Endothelial cell of umbilical vein (primary cell): ENCODE data around the gene MCM8. TPM values are rescaled to one million over a fixed set of nuclear protein-coding genes. Genes with fewer than 3 reads are reported as not detected.

ENCODE experiments used
- BruUV-seq: library from RNA; stranded (reverse); fragments of 400-500 nt; replicated peaks from 2 replicates; lab custom pipeline; 2021; lab: Mats Ljungman, UMichigan
- CTCF ChIA-PET: fragments of 300-600, 350-600 bp; sonication (Branson Sonifier 250); formaldehyde crosslinking; loops from one replicate; lab custom pipeline; 2021; ENCODE audit warnings: antibody characterized with exemption, inconsistent platforms; lab: Charles Lee
- POLR2A ChIA-PET: fragments of 300-600, 350-600 bp; sonication (Branson Sonifier 250); formaldehyde crosslinking; loops from one replicate; lab custom pipeline; 2021; ENCODE audit warnings: antibody characterized with exemption, inconsistent platforms; lab: Charles Lee
- DNase-seq: peaks from one replicate; pipeline ENCODE4 v3.0.0-alpha.2; 2011; ENCODE audit warnings: low read depth, low spot score
- FAIRE-seq: peaks from 2 replicates; lab custom pipeline; 2011; peaks lifted over from hg19 to GRCh38; lab: Jason Lieb, UNC
- H2AFZ ChIP-seq: 2 replicates; pipeline ENCODE4 v1.6.0; 2012; ENCODE audit warnings: low read depth, low read length, control low read depth, inconsistent platforms
- H3K27ac ChIP-seq: 2 replicates; pipeline ENCODE4 v1.5.1; 2011; ENCODE audit warnings: low read depth, mild to moderate bottlenecking, control low read depth, low read length, moderate library complexity; ENCODE audit not compliant: insufficient read depth
- H3K27me3 ChIP-seq, 2 experiments: 2 replicates each; pipeline versions ENCODE4 v1.6.0 to v1.6.1; 2011; ENCODE audit warnings: low read length in 2 of 2, mixed read lengths in 1 of 2; ENCODE audit not compliant: control insufficient read depth in 2 of 2, insufficient read depth in 2 of 2
- H3K36me3 ChIP-seq, 2 experiments: 2 replicates in 1 of 2; 3 replicates in 1 of 2; pipeline ENCODE4 v1.5.1; 2011; ENCODE audit warnings: low read length in 2 of 2, mild to moderate bottlenecking in 1 of 2, moderate library complexity in 1 of 2; ENCODE audit not compliant: control insufficient read depth in 2 of 2, insufficient read depth in 2 of 2; ENCODE audit errors: extremely low read depth in 1 of 2
- H3K4me1 ChIP-seq: 3 replicates; pipeline ENCODE4 v1.5.1; 2011; ENCODE audit warnings: mild to moderate bottlenecking, low read length; ENCODE audit not compliant: control insufficient read depth, insufficient read depth; ENCODE audit errors: extremely low read depth
- H3K4me2 ChIP-seq: 2 replicates; pipeline ENCODE4 v1.6.1; 2011; ENCODE audit warnings: low read length, control low read depth, mixed read lengths; ENCODE audit not compliant: insufficient read depth
- H3K4me3 ChIP-seq, 3 experiments: fragments of 200-600 bp in 1 of 3; sonication (generic), shearing (Covaris generic) in 1 of 3; replicated peaks in 1 of 3; 2 replicates each; pipeline ENCODE4 v1.5.1; 2011 to 2016; ENCODE audit warnings: control low read depth in 3 of 3, low read length in 3 of 3, mild to moderate bottlenecking in 2 of 3, inconsistent platforms in 1 of 3, low read depth in 1 of 3, moderate library complexity in 1 of 3; ENCODE audit not compliant: insufficient read depth in 1 of 3
- H3K79me2 ChIP-seq: 2 replicates; pipeline ENCODE4 v1.6.0; 2012; ENCODE audit warnings: low read length, inconsistent platforms; ENCODE audit not compliant: control insufficient read depth, insufficient read depth
- H3K9ac ChIP-seq: replicated peaks from 2 replicates; pipeline ENCODE3; 2011; ENCODE audit warnings: low read length, control low read depth; ENCODE audit not compliant: insufficient read depth; ENCODE audit errors: extremely low read depth
- H3K9me1 ChIP-seq: replicated peaks from 3 replicates; pipeline ENCODE4 v1.6.0; 2011; ENCODE audit warnings: mild to moderate bottlenecking, low read length; ENCODE audit not compliant: control insufficient read depth, insufficient read depth; ENCODE audit errors: extremely low read depth
- H3K9me3 ChIP-seq: replicated peaks from 2 replicates; pipeline ENCODE4 v1.5.1; 2012; ENCODE audit warnings: low read length, inconsistent platforms; ENCODE audit not compliant: control insufficient read depth, insufficient read depth
- H4K20me1 ChIP-seq: replicated peaks from 2 replicates; pipeline ENCODE3; 2011; ENCODE audit warnings: mild to moderate bottlenecking, low read length; ENCODE audit not compliant: control insufficient read depth, insufficient read depth; ENCODE audit errors: extremely low read depth
- EZH2 ChIP-seq: IDR thresholded peaks from 2 replicates; pipeline ENCODE4 v1.6.1; 2012; ENCODE audit warnings: borderline replicate concordance, low read depth, mild to moderate bottlenecking, moderate library complexity, low read length, inconsistent platforms; ENCODE audit not compliant: severe bottlenecking
- FOS ChIP-seq: IDR thresholded peaks from 2 replicates; pipeline ENCODE4 v1.6.1; 2011; ENCODE audit warnings: mild to moderate bottlenecking, low read length, moderate library complexity, borderline replicate concordance; ENCODE audit not compliant: insufficient read depth
- GATA2 ChIP-seq: IDR thresholded peaks from 2 replicates; pipeline ENCODE4 v1.7.0; 2011; ENCODE audit warnings: low read depth, mild to moderate bottlenecking, moderate library complexity, mixed read lengths, low read length; ENCODE audit not compliant: insufficient read length, insufficient read depth
- JUN ChIP-seq: IDR thresholded peaks from 2 replicates; pipeline ENCODE4 v1.6.1; 2011; ENCODE audit warnings: borderline replicate concordance, low read depth; ENCODE audit not compliant: insufficient read length, insufficient read depth
- MAX ChIP-seq: IDR thresholded peaks from 2 replicates; pipeline ENCODE4 v1.6.1; 2011; ENCODE audit not compliant: insufficient read depth, insufficient read length
- MYC ChIP-seq: IDR thresholded peaks from one replicate; pipeline ENCODE4 v1.6.1; 2011; ENCODE audit warnings: mild to moderate bottlenecking, low read depth, low read length
- POLR2A ChIP-seq: IDR thresholded peaks from 2 replicates; pipeline ENCODE4 v1.6.1; 2012; ENCODE audit warnings: low read depth, mild to moderate bottlenecking, control low read depth, low read length
- POLR2AphosphoS5 ChIP-seq: IDR thresholded peaks from 2 replicates; pipeline ENCODE4 v1.6.1; 2012; ENCODE audit warnings: low read depth, mild to moderate bottlenecking, control low read depth, low read length, moderate library complexity; ENCODE audit not compliant: insufficient read depth
- dilution Hi-C: fragments of 300-500 bp; cut with MboI; formaldehyde crosslinking; loops from one replicate; pipeline ENCODE4 v1.15.0; 2019; ENCODE audit warnings: low sequenced_read_pairs; ENCODE audit not compliant: extremely low pct_ligation_motif_present
- intact Hi-C: fragments of 100-400 bp; cut with micrococcal nuclease; formaldehyde crosslinking; loops from one replicate; pipeline ENCODE4 v1.10.0; 2022
- polyA plus RNA-seq, 4 experiments: library from polyadenylated mRNA; depleted of rRNA in 3 of 4; stranded (reverse) in 3 of 4; unstranded in 1 of 4; fragments of >200 nt; gene quantifications; 2 replicates each; pipeline versions ENCODE4 v1.2.1 to v1.2.3, GENCODE V29; 2011 to 2012; ENCODE audit warnings: missing spikeins in 1 of 4
- total RNA-seq: library from RNA; stranded (reverse); gene quantifications from 2 replicates; pipeline ENCODE4 v1.2.3, GENCODE V29; 2021
- TF ChIP-seq, protein P1 (sequence below), 2 donors: IDR thresholded peaks; 1 replicate in 1 of 2; 2 replicates in 1 of 2; pipeline ENCODE4 v1.5.1; 2011; ENCODE audit warnings: low read length in 2 of 2, mild to moderate bottlenecking in 2 of 2, moderate library complexity in 2 of 2, control low read depth in 1 of 2, inconsistent platforms in 1 of 2, low read depth in 1 of 2; ENCODE audit not compliant: insufficient read depth in 1 of 2; ENCODE audit errors: extremely low read depth in 1 of 2

Gene MCM8
- total and polyA plus RNA-seq, 2 donors (not counting 3 experiments of a cell fraction or from before 2014, with no cell fraction given): 2.9 to 14.4 TPM

GRCh38 chr20:5975778-5976177 is 25.3 kb downstream of the MCM8 start:
- H3K9me1 ChIP-seq: no peaks in the 10 kb centered on the region
- H3K4me2 ChIP-seq: no peak overlapping the region
- TF ChIP-seq FOS (no peak), JUN (no peak), EZH2 (no peak), GATA2 (no peak), MAX (no peak), POLR2AphosphoS5 (no peak), MYC (no peak), POLR2A (no peak)
- TF ChIP-seq, protein P1, sequence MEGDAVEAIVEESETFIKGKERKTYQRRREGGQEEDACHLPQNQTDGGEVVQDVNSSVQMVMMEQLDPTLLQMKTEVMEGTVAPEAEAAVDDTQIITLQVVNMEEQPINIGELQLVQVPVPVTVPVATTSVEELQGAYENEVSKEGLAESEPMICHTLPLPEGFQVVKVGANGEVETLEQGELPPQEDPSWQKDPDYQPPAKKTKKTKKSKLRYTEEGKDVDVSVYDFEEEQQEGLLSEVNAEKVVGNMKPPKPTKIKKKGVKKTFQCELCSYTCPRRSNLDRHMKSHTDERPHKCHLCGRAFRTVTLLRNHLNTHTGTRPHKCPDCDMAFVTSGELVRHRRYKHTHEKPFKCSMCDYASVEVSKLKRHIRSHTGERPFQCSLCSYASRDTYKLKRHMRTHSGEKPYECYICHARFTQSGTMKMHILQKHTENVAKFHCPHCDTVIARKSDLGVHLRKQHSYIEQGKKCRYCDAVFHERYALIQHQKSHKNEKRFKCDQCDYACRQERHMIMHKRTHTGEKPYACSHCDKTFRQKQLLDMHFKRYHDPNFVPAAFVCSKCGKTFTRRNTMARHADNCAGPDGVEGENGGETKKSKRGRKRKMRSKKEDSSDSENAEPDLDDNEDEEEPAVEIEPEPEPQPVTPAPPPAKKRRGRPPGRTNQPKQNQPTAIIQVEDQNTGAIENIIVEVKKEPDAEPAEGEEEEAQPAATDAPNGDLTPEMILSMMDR (IDR thresholded peaks at IDR 0.05; ENCODE audit: extremely low read depth in 1 of 2, insufficient read depth in 1 of 2, low read depth in 1 of 2, low read length in 2 of 2): no peak
- dilution Hi-C loops: no loop called here
- ChIA-PET POLR2A (no interaction called here), CTCF (no interaction called here)
- H3K4me3 ChIP-seq: no peak overlapping the region
- DNase-seq (no peak), FAIRE-seq (no peak)
- BruUV-seq: no TSS peak
- no peaks in the 10 kb centered on the region for H4K20me1 ChIP-seq
- no peak overlapping the region for H3K9ac ChIP-seq
- H3K4me1 ChIP-seq: no peaks in the 10 kb centered on the region
- no peaks in the 10 kb centered on the region for H3K27me3 ChIP-seq
- H2AFZ ChIP-seq: no peak overlapping the region
- no peak overlapping the region for H3K27ac ChIP-seq
- no peaks in the 10 kb centered on the region for H3K9me3 ChIP-seq
- H3K79me2 ChIP-seq: no peaks in the 10 kb centered on the region
- intact Hi-C loops: no loop called here
- H3K36me3 ChIP-seq: peaks cover 0 to 4% of the 10 kb centered on the region in 2 experiments
